GM12801 (cell line): ENCODE measurements around the gene HTT.

Source experiments
- CTCF ChIP-seq: IDR thresholded peaks from one replicate; pipeline ENCODE4 v1.5.1; 2011; ENCODE audit warnings: control low read depth; ENCODE audit not compliant: insufficient read length; ENCODE audit errors: extremely low read depth

HTT gene

GRCh38 chr4:3223956-3224748, 149.7 kb downstream of the HTT start:
- TF ChIP-seq CTCF: no peak

- no peak for TF ChIP-seq CTCF
These were observed 150.8 kb downstream of the HTT start for GRCh38 chr4:3225071-3225850.

- no peak for TF ChIP-seq CTCF
These were observed 151.5 kb downstream of the HTT start for GRCh38 chr4:3225936-3226335.

- no peak for TF ChIP-seq CTCF
These were observed 152.0 kb downstream of the HTT start for GRCh38 chr4:3226467-3226866.

GRCh38 chr4:3226944-3227343, 152.5 kb downstream of the HTT start:
- no peak for TF ChIP-seq CTCF

- no peak for TF ChIP-seq CTCF
These were observed 153.6 kb downstream of the HTT start for GRCh38 chr4:3227878-3228675.

- TF ChIP-seq CTCF: no peak
These were observed 154.4 kb downstream of the HTT start for GRCh38 chr4:3228881-3229280.
